Astrocyte (in vitro differentiated cells and primary cell): Measurements from ENCODE around the gene CDC37L1. TPM values are rescaled to one million over a fixed set of nuclear protein-coding genes. Genes with fewer than 3 reads are reported as not detected.
"Not testable (repeated sequence)": the region's sequence is repeated elsewhere in the genome, so short reads cannot be mapped to it uniquely, and the experiment has no call there.

Source experiments
- DNase-seq: peaks from one replicate; pipeline ENCODE4 v3.0.0-alpha.2; 2010; ENCODE audit warnings: low read depth
- FAIRE-seq: peaks from 2 replicates; lab custom pipeline; 2011; peaks lifted over from hg19 to GRCh38; lab: Jason Lieb, UNC
- H2AFZ ChIP-seq: 2 replicates; pipeline ENCODE4 v1.6.0; 2012; ENCODE audit warnings: low read depth, low read length, inconsistent platforms
- H3K27ac ChIP-seq: 2 replicates; pipeline ENCODE4 v1.5.1; 2011; ENCODE audit warnings: low read depth, low read length, inconsistent platforms
- H3K27me3 ChIP-seq: 2 replicates; pipeline ENCODE4 v1.6.0; 2011; ENCODE audit warnings: low read length, inconsistent platforms; ENCODE audit not compliant: insufficient read depth
- H3K36me3 ChIP-seq: 2 replicates; pipeline ENCODE4 v1.5.1; 2011; ENCODE audit warnings: low read length, inconsistent platforms; ENCODE audit not compliant: insufficient read depth
- H3K4me1 ChIP-seq: 2 replicates; pipeline ENCODE4 v1.5.1; 2011; ENCODE audit warnings: low read length, inconsistent platforms; ENCODE audit not compliant: insufficient read depth
- H3K4me2 ChIP-seq: 2 replicates; pipeline ENCODE4 v1.6.0; 2012; ENCODE audit warnings: low read length, inconsistent platforms
- H3K4me3 ChIP-seq: 2 replicates; pipeline ENCODE4 v1.5.1; 2011; ENCODE audit warnings: low read depth, mild to moderate bottlenecking, low read length, inconsistent platforms; ENCODE audit not compliant: insufficient read depth
- H3K79me2 ChIP-seq: 2 replicates; pipeline ENCODE4 v1.6.0; 2012; ENCODE audit warnings: mild to moderate bottlenecking, low read length, inconsistent platforms; ENCODE audit not compliant: insufficient read depth
- H3K9ac ChIP-seq: 2 replicates; pipeline ENCODE4 v1.6.0; 2012; ENCODE audit warnings: mild to moderate bottlenecking, low read length, inconsistent platforms
- H3K9me3 ChIP-seq: 2 replicates; pipeline ENCODE4 v1.5.1; 2012; ENCODE audit warnings: low read depth, mild to moderate bottlenecking, low read length, inconsistent platforms; ENCODE audit not compliant: insufficient read depth
- H4K20me1 ChIP-seq: 2 replicates; pipeline ENCODE4 v1.6.0; 2012; ENCODE audit warnings: low read length, inconsistent platforms; ENCODE audit not compliant: insufficient read depth
- H3K27ac Mint-ChIP-seq: one replicate; pipeline ENCODE4 v1.8.0; 2021; ENCODE audit warnings: mild to moderate bottlenecking, mixed read lengths; ENCODE audit not compliant: unreplicated experiment
- H3K27me3 Mint-ChIP-seq: one replicate; pipeline ENCODE4 v1.8.0; 2021; ENCODE audit warnings: low read depth, mixed read lengths; ENCODE audit not compliant: unreplicated experiment
- H3K36me3 Mint-ChIP-seq: one replicate; pipeline ENCODE4 v1.8.0; 2021; ENCODE audit warnings: low read depth, mixed read lengths; ENCODE audit not compliant: unreplicated experiment
- H3K4me1 Mint-ChIP-seq: one replicate; pipeline ENCODE4 v1.8.0; 2021; ENCODE audit warnings: low read depth, mixed read lengths; ENCODE audit not compliant: unreplicated experiment
- H3K4me3 Mint-ChIP-seq: one replicate; pipeline ENCODE4 v1.8.0; 2021; ENCODE audit warnings: mild to moderate bottlenecking, moderate library complexity, mixed read lengths; ENCODE audit not compliant: unreplicated experiment
- H3K9me3 Mint-ChIP-seq: one replicate; pipeline ENCODE4 v1.8.0; 2021; ENCODE audit warnings: mild to moderate bottlenecking, mixed read lengths; ENCODE audit not compliant: unreplicated experiment
- CTCF ChIP-seq: IDR thresholded peaks from 2 replicates; pipeline ENCODE4 v1.5.1; 2011; ENCODE audit warnings: low read depth, mild to moderate bottlenecking, inconsistent platforms, low read length, moderate library complexity; ENCODE audit not compliant: insufficient read depth
- EZH2 ChIP-seq: IDR thresholded peaks from 2 replicates; pipeline ENCODE4 v1.6.1; 2012; ENCODE audit warnings: mild to moderate bottlenecking, low read length, inconsistent platforms; ENCODE audit not compliant: insufficient read depth
- total RNA-seq: library from RNA; stranded (reverse); gene quantifications from 2 replicates; pipeline ENCODE4 v1.2.1, GENCODE V29; 2021

CDC37L1 gene
- total RNA-seq, 1 donor from 2014 or later = 16.1 TPM

GRCh38 chr9:4642351-4642750 is 37.0 kb upstream of the CDC37L1 start:
- Mint-ChIP-seq H3K27me3 (no peaks in the 10 kb centered on the region), H3K36me3 (no peaks in the 10 kb centered on the region), H3K9me3 (no peaks in the 10 kb centered on the region), H3K4me3 (no peak overlapping the region), H3K27ac (no peak overlapping the region), H3K4me1 (peaks cover 4% of the 10 kb centered on the region)
- no peak overlapping the region for H3K27ac ChIP-seq
- no peak for DNase-seq
- no peak for FAIRE-seq
- no peaks in the 10 kb centered on the region for H3K4me1 ChIP-seq
- TF ChIP-seq EZH2 (no peak), CTCF (no peak)
- no peaks in the 10 kb centered on the region for H3K9me3 ChIP-seq
- H4K20me1 ChIP-seq = no peaks in the 10 kb centered on the region
- no peaks in the 10 kb centered on the region for H3K27me3 ChIP-seq
- H3K36me3 ChIP-seq = no peaks in the 10 kb centered on the region
- H3K79me2 ChIP-seq = no peaks in the 10 kb centered on the region
- no peak overlapping the region for H2AFZ ChIP-seq
- no peak overlapping the region for H3K9ac ChIP-seq
- no peak overlapping the region for H3K4me3 ChIP-seq
- no peak overlapping the region for H3K4me2 ChIP-seq

- Histone ChIP-seq H2AFZ (no peak overlapping the region), H3K9ac (no peak overlapping the region), H3K27ac (no peak overlapping the region), H3K4me3 (no peak overlapping the region), H4K20me1 (no peaks in the 10 kb centered on the region), H3K79me2 (no peaks in the 10 kb centered on the region), H3K9me3 (no peaks in the 10 kb centered on the region), H3K4me1 (no peaks in the 10 kb centered on the region), H3K4me2 (no peak overlapping the region), H3K36me3 (no peaks in the 10 kb centered on the region), H3K27me3 (no peaks in the 10 kb centered on the region)
- no peak for DNase-seq
- H3K27ac Mint-ChIP-seq = no peak overlapping the region
- H3K4me1 Mint-ChIP-seq = no peaks in the 10 kb centered on the region
- no peak overlapping the region for H3K4me3 Mint-ChIP-seq
- FAIRE-seq = no peak
- no peaks in the 10 kb centered on the region for H3K9me3 Mint-ChIP-seq
- no peaks in the 10 kb centered on the region for H3K27me3 Mint-ChIP-seq
- TF ChIP-seq EZH2 = no peak
- no peak for TF ChIP-seq CTCF
- peaks cover 5% of the 10 kb centered on the region for H3K36me3 Mint-ChIP-seq
Observed at GRCh38 chr9:4654084-4654483, 25.3 kb upstream of the CDC37L1 start.

- Histone ChIP-seq H3K27me3 (no peaks in the 10 kb centered on the region), H3K4me3 (no peak overlapping the region), H3K9ac (no peak overlapping the region), H4K20me1 (no peaks in the 10 kb centered on the region), H2AFZ (no peak overlapping the region), H3K36me3 (no peaks in the 10 kb centered on the region), H3K4me2 (no peak overlapping the region), H3K27ac (no peak overlapping the region), H3K79me2 (no peaks in the 10 kb centered on the region), H3K9me3 (no peaks in the 10 kb centered on the region), H3K4me1 (no peaks in the 10 kb centered on the region)
- H3K27ac Mint-ChIP-seq = no peak overlapping the region
- TF ChIP-seq EZH2 = no peak
- no peak for TF ChIP-seq CTCF
- H3K4me3 Mint-ChIP-seq = no peak overlapping the region
- H3K4me1 Mint-ChIP-seq = no peaks in the 10 kb centered on the region
- no peaks in the 10 kb centered on the region for H3K9me3 Mint-ChIP-seq
- no peaks in the 10 kb centered on the region for H3K27me3 Mint-ChIP-seq
- no peak for FAIRE-seq
- no peak for DNase-seq
- peaks cover 4% of the 10 kb centered on the region for H3K36me3 Mint-ChIP-seq
Observed at GRCh38 chr9:4654538-4654937, 24.8 kb upstream of the CDC37L1 start.

GRCh38 chr9:4656196-4656595 is 23.2 kb upstream of the CDC37L1 start:
- not testable (repeated sequence) for FAIRE-seq, H4K20me1 ChIP-seq, H3K27ac ChIP-seq, H3K9me3 ChIP-seq, H3K4me3 Mint-ChIP-seq, H3K36me3 ChIP-seq, H3K9ac ChIP-seq, DNase-seq, H3K36me3 Mint-ChIP-seq, H3K4me1 ChIP-seq, H3K9me3 Mint-ChIP-seq, H3K79me2 ChIP-seq, H3K27me3 ChIP-seq, H3K4me2 ChIP-seq, H3K27me3 Mint-ChIP-seq, H3K4me1 Mint-ChIP-seq, H2AFZ ChIP-seq, H3K27ac Mint-ChIP-seq, H3K4me3 ChIP-seq
